Small intestine (tissue), 7 donors: ENCODE results near the gene PIGB. TPM values are rescaled to one million over a fixed set of nuclear protein-coding genes. Genes with fewer than 3 reads are reported as not detected.
"Not testable (repeated sequence)": the region's sequence is repeated elsewhere in the genome, so short reads cannot be mapped to it uniquely, and the experiment has no call there.

Experiments used
- DNase-seq, 2 donors: peaks; one replicate each; pipeline versions ENCODE4 v3.0.0 to v3.0.0-alpha.2; 2013
- FAIRE-seq: peaks from 2 replicates; lab custom pipeline; 2012; peaks lifted over from hg19 to GRCh38; lab: Jason Lieb, UNC
- H3K27ac ChIP-seq, 3 donors: one replicate each; pipeline ENCODE4 v1.5.1; 2013; ENCODE audit warnings: low read length in 2 of 3, mild to moderate bottlenecking in 2 of 3, control low read depth in 1 of 3, inconsistent platforms in 1 of 3, low read depth in 1 of 3, moderate library complexity in 1 of 3
- H3K27me3 ChIP-seq, 3 donors: one replicate each; pipeline ENCODE4 v1.6.1; 2013; ENCODE audit warnings: low read length in 3 of 3, inconsistent platforms in 1 of 3; ENCODE audit not compliant: control insufficient read depth in 3 of 3, insufficient read depth in 3 of 3
- H3K36me3 ChIP-seq, 3 donors: one replicate each; pipeline ENCODE4 v1.6.1; 2013; ENCODE audit warnings: low read length in 3 of 3, inconsistent platforms in 1 of 3, low read depth in 1 of 3, mild to moderate bottlenecking in 1 of 3, moderate library complexity in 1 of 3; ENCODE audit not compliant: control insufficient read depth in 3 of 3, insufficient read depth in 2 of 3
- H3K4me1 ChIP-seq, 3 donors: one replicate each; pipeline ENCODE4 v1.6.1; 2013; ENCODE audit warnings: low read length in 2 of 3, inconsistent platforms in 1 of 3, low read depth in 1 of 3, mild to moderate bottlenecking in 1 of 3, moderate library complexity in 1 of 3; ENCODE audit not compliant: control insufficient read depth in 3 of 3, insufficient read depth in 2 of 3
- H3K4me3 ChIP-seq, 3 donors: one replicate each; pipeline ENCODE4 v1.5.1; 2013; ENCODE audit warnings: low read length in 3 of 3, control low read depth in 1 of 3, inconsistent platforms in 1 of 3, low read depth in 1 of 3, mild to moderate bottlenecking in 1 of 3, moderate library complexity in 1 of 3
- H3K9me3 ChIP-seq, 2 donors: one replicate each; pipeline ENCODE4 v1.6.1; 2013; ENCODE audit warnings: low read depth in 1 of 2, low read length in 1 of 2; ENCODE audit not compliant: control insufficient read depth in 2 of 2, insufficient read depth in 1 of 2
- WGBS, 3 donors: extraction: QIAGEN DNeasy Blood & Tissue Kit; methylation state at CpG; one replicate each; pipeline ENCODE4 v1.1.7; 2013; 5-methylcytosine and 5-hydroxymethylcytosine counted together
- polyA plus RNA-seq, 4 donors: library from polyadenylated mRNA; stranded (reverse) in 3 of 4; unstranded in 1 of 4; fragments of 200-250 nt in 3 of 4; fragments of 120-200 nt in 1 of 4; gene quantifications; one replicate each; pipeline versions ENCODE4 v1.2.1 to v1.2.3, GENCODE V29; 2013
- donor health status: healthy with polysubstance abuse.
- donor health status: control.
- donor health status: control.
- donor health status: Bipolar disorder and iron deficiency.
- donor health status: healthy.

Gene PIGB
- polyA plus RNA-seq, 4 donors, result 9.7 to 20.1 (median 12.6) TPM

- Histone ChIP-seq H3K27me3 (no peaks in the 10 kb centered on the region), H3K4me1 (peaks cover 0 to 6% (median 0%) of the 10 kb centered on the region in 3 donors), H3K4me3 (peak overlapping the region; percentile 67 to 92 (median 86)), H3K36me3 (no peaks in the 10 kb centered on the region), H3K27ac (peak overlapping the region; percentile 83 to 95 (median 93)), H3K9me3 (no peaks in the 10 kb centered on the region)
- WGBS, 3 donors, result 0 to 2% (median 2%) methylated on average over 25 to 37 of the region's 37 CpGs
- DNase-seq (peak; percentile 49 to 69), FAIRE-seq (no peak)
Observed at GRCh38 chr15:55289011-55289745, 29.8 kb upstream of the PIGB start.

- peak; percentile 84 to 89 for DNase-seq
- no peak for FAIRE-seq
- Histone ChIP-seq H3K36me3 (no peaks in the 10 kb centered on the region), H3K4me1 (peaks cover 0 to 6% (median 0%) of the 10 kb centered on the region in 3 donors), H3K27me3 (no peaks in the 10 kb centered on the region), H3K4me3 (peak within 1 kb of the TSS; percentile 67 to 92 (median 86)), H3K9me3 (no peaks in the 10 kb centered on the region), H3K27ac (peak within 1 kb of the TSS; percentile 92 to 95 (median 93))
- 0% methylated on average over 57 to 69 of the region's 69 CpGs for WGBS, 3 donors
Observed at GRCh38 chr15:55289746-55290527, 29.1 kb upstream of the PIGB start, which contains the start of gene RAB27A. Gene RAB27A, minus strand, starts transcription at chr15:55289813. Its CDS starts 54,879 bp downstream, at chr15:55234934.

GRCh38 chr15:55290528-55291057 is 28.4 kb upstream of the PIGB start:
- Histone ChIP-seq H3K4me1 (peaks cover 0 to 6% (median 0%) of the 10 kb centered on the region in 3 donors), H3K27ac (peak overlapping the region; percentile 92 to 95 (median 93)), H3K36me3 (no peaks in the 10 kb centered on the region), H3K4me3 (peak overlapping the region in 2 of 3 donors; percentile 86 to 92), H3K9me3 (no peaks in the 10 kb centered on the region), H3K27me3 (no peaks in the 10 kb centered on the region)
- DNase-seq (peak; percentile 80 to 91), FAIRE-seq (no peak)
- 18 to 25% (median 23%) methylated on average over 17 of the region's 17 CpGs for WGBS, 3 donors

DNA sequence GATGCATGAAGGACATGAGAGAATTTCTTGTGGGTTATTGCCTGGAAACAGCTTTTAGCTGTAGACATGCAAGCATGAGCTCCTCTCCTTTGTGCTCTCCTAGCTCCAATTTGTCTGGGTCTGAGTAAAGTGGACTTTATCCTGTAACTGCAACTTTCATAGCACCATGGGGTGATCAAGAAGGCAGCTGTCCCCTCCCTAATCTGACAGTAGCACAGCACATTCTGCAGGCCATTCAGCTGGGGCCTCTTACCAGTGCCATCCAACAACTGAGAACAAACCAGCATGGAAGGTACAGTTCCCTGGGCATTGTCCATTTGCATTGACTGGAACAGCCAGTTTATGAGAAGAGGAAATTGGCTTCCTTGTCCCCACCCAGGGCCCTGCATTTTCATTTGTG is 21.7 kb upstream of the PIGB start:
- no peak for DNase-seq
- Histone ChIP-seq H3K36me3 (no peaks in the 10 kb centered on the region), H3K4me3 (no peak overlapping the region), H3K4me1 (peaks cover 0 to 4% (median 0%) of the 10 kb centered on the region in 3 donors), H3K9me3 (peaks cover 0 to 14% of the 10 kb centered on the region in 2 donors), H3K27ac (no peak overlapping the region), H3K27me3 (no peaks in the 10 kb centered on the region)
- FAIRE-seq, result no peak

GRCh38 chr15:55302801-55303200 is 16.2 kb upstream of the PIGB start:
- peaks cover 0 to 17% of the 10 kb centered on the region in 2 donors for H3K9me3 ChIP-seq
- not testable (repeated sequence) for H3K36me3 ChIP-seq, H3K4me3 ChIP-seq, H3K4me1 ChIP-seq, FAIRE-seq, H3K27ac ChIP-seq, H3K27me3 ChIP-seq, DNase-seq
- 95% methylated on average over 15 of the region's 32 CpGs; no CpG with 5 or more reads in 2 of the 3 donors for WGBS, 3 donors

GRCh38 chr15:55319537-55320237 is 665 bp downstream of the PIGB start:
- no peaks in the 10 kb centered on the region for H3K9me3 ChIP-seq
- FAIRE-seq (no peak), DNase-seq (peak in 1 of 2 donors; percentile 49)
- H3K27me3 ChIP-seq, result no peaks in the 10 kb centered on the region
- peaks cover 0 to 5% (median 2%) of the 10 kb centered on the region in 3 donors for H3K36me3 ChIP-seq
- H3K27ac ChIP-seq, result peak overlapping the region in 2 of 3 donors; percentile 94 to 97
- peaks cover 0 to 5% (median 0%) of the 10 kb centered on the region in 3 donors for H3K4me1 ChIP-seq
- WGBS, 3 donors, result 29 to 42% (median 31%) methylated on average over 4 of the region's 4 CpGs
- peak overlapping the region; percentile 66 to 100 (median 78) for H3K4me3 ChIP-seq

DNA sequence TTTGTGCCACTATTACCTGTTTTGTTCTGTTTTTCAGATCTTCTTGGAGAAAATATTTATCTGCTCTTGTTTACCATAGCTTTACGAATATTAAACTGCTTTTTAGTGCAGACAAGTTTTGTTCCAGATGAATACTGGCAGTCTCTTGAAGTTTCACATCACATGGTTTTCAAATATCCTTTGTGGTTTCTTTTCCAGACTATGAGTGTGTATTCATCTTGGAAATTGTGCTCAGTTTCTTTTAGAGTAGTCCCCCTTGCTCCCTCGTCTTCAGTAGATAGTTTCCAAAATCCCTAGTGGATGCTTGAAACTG is 1.2 kb downstream of the PIGB start:
- H3K9me3 ChIP-seq, result no peaks in the 10 kb centered on the region

DNA sequence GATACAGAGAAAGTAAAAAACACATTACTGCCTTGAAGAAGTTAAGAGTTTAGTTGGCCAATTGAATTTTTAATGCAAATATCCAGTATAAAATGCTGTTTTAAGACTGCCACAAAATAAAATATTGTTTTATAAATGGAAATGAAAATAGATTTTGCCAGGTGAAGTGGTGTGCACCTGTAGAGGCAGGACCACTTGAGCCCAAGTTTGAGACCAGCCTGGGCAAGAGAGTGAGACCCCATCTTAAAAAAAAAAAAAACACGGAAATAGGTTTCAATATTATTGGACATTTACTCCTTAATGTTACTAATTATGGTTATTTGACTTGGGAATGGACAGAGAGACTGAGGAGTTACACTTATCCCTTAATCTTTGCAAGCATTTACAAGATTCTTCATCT is 1.9 kb downstream of the PIGB start:
- WGBS, 3 donors, result 76 to 83% (median 78%) methylated on average over 1 of the region's 1 CpG

More for the DNA sequence above, 1.2 kb downstream of the PIGB start:
- no peak overlapping the region for H3K4me3 ChIP-seq
- no peak overlapping the region for H3K27ac ChIP-seq
- H3K27me3 ChIP-seq, result no peaks in the 10 kb centered on the region
- WGBS, 3 donors, result 40 to 48% (median 43%) methylated on average over 2 of the region's 2 CpGs
- peaks cover 0 to 5% (median 5%) of the 10 kb centered on the region in 3 donors for H3K36me3 ChIP-seq
- H3K4me1 ChIP-seq, result peaks cover 0 to 5% (median 0%) of the 10 kb centered on the region in 3 donors
- FAIRE-seq, result no peak
- DNase-seq, result peak in 1 of 2 donors; percentile 13

More for the DNA sequence above, 1.9 kb downstream of the PIGB start:
- Histone ChIP-seq H3K4me3 (no peak overlapping the region), H3K27ac (no peak overlapping the region), H3K4me1 (peaks cover 0 to 5% (median 0%) of the 10 kb centered on the region in 3 donors), H3K9me3 (no peaks in the 10 kb centered on the region), H3K36me3 (peaks cover 0 to 9% (median 5%) of the 10 kb centered on the region in 3 donors), H3K27me3 (no peaks in the 10 kb centered on the region)
- DNase-seq, result no peak
- no peak for FAIRE-seq
